ENCODE results near the gene FMC1.

- TF ChIP-seq, protein P1, sequence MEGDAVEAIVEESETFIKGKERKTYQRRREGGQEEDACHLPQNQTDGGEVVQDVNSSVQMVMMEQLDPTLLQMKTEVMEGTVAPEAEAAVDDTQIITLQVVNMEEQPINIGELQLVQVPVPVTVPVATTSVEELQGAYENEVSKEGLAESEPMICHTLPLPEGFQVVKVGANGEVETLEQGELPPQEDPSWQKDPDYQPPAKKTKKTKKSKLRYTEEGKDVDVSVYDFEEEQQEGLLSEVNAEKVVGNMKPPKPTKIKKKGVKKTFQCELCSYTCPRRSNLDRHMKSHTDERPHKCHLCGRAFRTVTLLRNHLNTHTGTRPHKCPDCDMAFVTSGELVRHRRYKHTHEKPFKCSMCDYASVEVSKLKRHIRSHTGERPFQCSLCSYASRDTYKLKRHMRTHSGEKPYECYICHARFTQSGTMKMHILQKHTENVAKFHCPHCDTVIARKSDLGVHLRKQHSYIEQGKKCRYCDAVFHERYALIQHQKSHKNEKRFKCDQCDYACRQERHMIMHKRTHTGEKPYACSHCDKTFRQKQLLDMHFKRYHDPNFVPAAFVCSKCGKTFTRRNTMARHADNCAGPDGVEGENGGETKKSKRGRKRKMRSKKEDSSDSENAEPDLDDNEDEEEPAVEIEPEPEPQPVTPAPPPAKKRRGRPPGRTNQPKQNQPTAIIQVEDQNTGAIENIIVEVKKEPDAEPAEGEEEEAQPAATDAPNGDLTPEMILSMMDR (IDR thresholded peaks at IDR 0.05; ENCODE audit: borderline replicate concordance, extremely low read depth, low read length, poor library complexity, severe bottlenecking) = no peak
- TF ChIP-seq EZH2 (IDR thresholded peaks at IDR 0.05; ENCODE audit: borderline replicate concordance, low read depth, low read length, severe bottlenecking) = no peak
These were observed 2.1 kb upstream of the FMC1 start for GRCh38 chr7:139339025-139339424.
